Smooth muscle cell (in vitro differentiated cells): ENCODE results near the gene SMC6. TPM values are rescaled to one million over a fixed set of nuclear protein-coding genes. Genes with fewer than 3 reads are reported as not detected.

Experiments
- DNase-seq: peaks from one replicate; lab custom pipeline; 2025; ENCODE audit not compliant: unreplicated experiment; lab: John Stamatoyannopoulos, UW
- H2AFZ ChIP-seq: fragments of 200-600 bp; sonication (generic); 2 replicates; pipeline ENCODE4 v1.6.0; 2016; ENCODE audit warnings: antibody characterized with exemption, low read depth, mild to moderate bottlenecking
- H3F3A ChIP-seq: fragments of 200-600 bp; sonication (generic); 2 replicates; pipeline ENCODE4 v1.6.0; 2017; ENCODE audit warnings: antibody characterized with exemption, low read depth
- H3K27ac ChIP-seq: fragments of 200-600 bp; sonication (generic); 2 replicates; pipeline ENCODE4 v1.5.1; 2016; ENCODE audit warnings: low read depth, mild to moderate bottlenecking
- H3K27me3 ChIP-seq: fragments of 200-600 bp; sonication (generic); 2 replicates; pipeline ENCODE4 v1.6.1; 2016; ENCODE audit warnings: low read depth, mild to moderate bottlenecking
- H3K36me3 ChIP-seq: fragments of 200-600 bp; sonication (generic); 2 replicates; pipeline ENCODE4 v1.5.1; 2016; ENCODE audit warnings: low read depth
- H3K4me1 ChIP-seq: fragments of 200-600 bp; sonication (generic); 2 replicates; pipeline ENCODE4 v1.5.1; 2016; ENCODE audit warnings: low read depth
- H3K4me2 ChIP-seq: fragments of 200-600 bp; sonication (generic); 2 replicates; pipeline ENCODE4 v1.6.0; 2016; ENCODE audit warnings: mild to moderate bottlenecking
- H3K4me3 ChIP-seq: fragments of 200-600 bp; sonication (generic); 2 replicates; pipeline ENCODE4 v1.5.1; 2016; ENCODE audit warnings: mild to moderate bottlenecking
- H3K79me2 ChIP-seq: fragments of 200-600 bp; sonication (generic); 2 replicates; pipeline ENCODE4 v1.6.0; 2016; ENCODE audit warnings: low read depth, mild to moderate bottlenecking
- H3K9ac ChIP-seq: fragments of 200-600 bp; sonication (generic); 2 replicates; pipeline ENCODE4 v1.6.0; 2016; ENCODE audit warnings: low read depth
- H3K9me3 ChIP-seq: fragments of 200-600 bp; sonication (generic); replicated peaks from 2 replicates; pipeline ENCODE4 v1.5.1; 2016; ENCODE audit warnings: low read depth
- H4K20me1 ChIP-seq: fragments of 200-600 bp; sonication (generic); 2 replicates; pipeline ENCODE4 v1.6.0; 2016; ENCODE audit warnings: low read depth
- WGBS: methylation state at CpG from one replicate; pipeline ENCODE4 v1.1.7; 2016; ENCODE audit warnings: low lambda C conversion rate; 5-methylcytosine and 5-hydroxymethylcytosine counted together
- polyA plus RNA-seq: library from polyadenylated mRNA; unstranded; fragments of >200 nt; fragmentation: Nextera tagmentation; extraction: Ambion mirVana; gene quantifications from 2 replicates; pipeline ENCODE4 v1.2.1, GENCODE V29; 2016
- total RNA-seq: library from RNA; depleted of rRNA; stranded (reverse); fragments of >200 nt; gene quantifications from 2 replicates; pipeline ENCODE4 v1.2.3, GENCODE V29; 2014
- TF ChIP-seq, protein P1 (sequence below): fragments of 200-600 bp; sonication (generic); IDR thresholded peaks from 2 replicates; pipeline ENCODE4 v1.5.1; 2017; ENCODE audit warnings: borderline replicate concordance, mild to moderate bottlenecking, antibody characterized with exemption; ENCODE audit not compliant: insufficient read depth, poor library complexity, severe bottlenecking

The SMC6 gene
- total and polyA plus RNA-seq, 2 experiments from 2014 or later: 11.2 to 18.1 TPM

DNA sequence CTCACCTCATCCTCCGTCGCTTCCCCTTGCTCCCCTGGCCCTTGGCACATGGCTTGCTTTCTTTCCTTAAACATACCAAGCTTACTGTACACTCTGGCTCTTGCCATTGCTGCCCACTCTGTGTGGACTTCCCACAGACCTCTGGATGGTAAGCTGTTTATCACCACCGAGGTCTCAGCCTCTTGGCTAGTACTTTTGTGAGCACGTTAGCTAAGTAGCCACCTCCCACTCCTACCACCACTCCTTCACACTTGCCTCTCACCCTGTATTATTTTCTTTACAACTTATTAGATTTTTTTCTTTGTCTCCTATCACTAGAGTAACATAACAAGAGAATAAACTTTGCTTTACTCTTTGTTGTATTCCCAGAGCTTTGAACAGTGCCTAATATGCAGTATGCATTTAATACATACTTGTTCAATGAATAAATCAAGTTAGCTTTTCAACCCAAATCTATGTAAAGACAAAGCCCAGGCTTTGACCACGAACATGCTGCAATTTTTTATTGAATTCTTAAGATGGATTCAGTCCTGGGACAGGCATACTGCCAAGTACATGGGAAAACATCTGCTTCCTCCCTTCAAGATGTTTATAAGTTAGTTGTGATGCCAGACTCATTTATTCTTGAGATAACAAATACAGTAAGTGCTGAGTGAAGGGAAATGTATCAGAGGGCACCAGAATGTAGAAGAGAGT lies 37.7 kb upstream of the SMC6 start:
- Histone ChIP-seq H3K9me3 (no peaks in the 10 kb centered on the region), H3K79me2 (no peaks in the 10 kb centered on the region), H3K4me2 (peak overlapping the region; percentile 53), H4K20me1 (no peaks in the 10 kb centered on the region), H2AFZ (no peak overlapping the region), H3K36me3 (no peaks in the 10 kb centered on the region), H3K4me1 (peaks cover 13% of the 10 kb centered on the region), H3K27me3 (no peaks in the 10 kb centered on the region), H3F3A (peaks cover 18% of the 10 kb centered on the region), H3K4me3 (no peak overlapping the region), H3K9ac (no peak overlapping the region), H3K27ac (peak overlapping the region; percentile 42)
- DNase-seq: no peak
- TF ChIP-seq, protein P1, sequence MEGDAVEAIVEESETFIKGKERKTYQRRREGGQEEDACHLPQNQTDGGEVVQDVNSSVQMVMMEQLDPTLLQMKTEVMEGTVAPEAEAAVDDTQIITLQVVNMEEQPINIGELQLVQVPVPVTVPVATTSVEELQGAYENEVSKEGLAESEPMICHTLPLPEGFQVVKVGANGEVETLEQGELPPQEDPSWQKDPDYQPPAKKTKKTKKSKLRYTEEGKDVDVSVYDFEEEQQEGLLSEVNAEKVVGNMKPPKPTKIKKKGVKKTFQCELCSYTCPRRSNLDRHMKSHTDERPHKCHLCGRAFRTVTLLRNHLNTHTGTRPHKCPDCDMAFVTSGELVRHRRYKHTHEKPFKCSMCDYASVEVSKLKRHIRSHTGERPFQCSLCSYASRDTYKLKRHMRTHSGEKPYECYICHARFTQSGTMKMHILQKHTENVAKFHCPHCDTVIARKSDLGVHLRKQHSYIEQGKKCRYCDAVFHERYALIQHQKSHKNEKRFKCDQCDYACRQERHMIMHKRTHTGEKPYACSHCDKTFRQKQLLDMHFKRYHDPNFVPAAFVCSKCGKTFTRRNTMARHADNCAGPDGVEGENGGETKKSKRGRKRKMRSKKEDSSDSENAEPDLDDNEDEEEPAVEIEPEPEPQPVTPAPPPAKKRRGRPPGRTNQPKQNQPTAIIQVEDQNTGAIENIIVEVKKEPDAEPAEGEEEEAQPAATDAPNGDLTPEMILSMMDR: no peak
- WGBS: 49% methylated on average over 5 of the region's 5 CpGs

DNA sequence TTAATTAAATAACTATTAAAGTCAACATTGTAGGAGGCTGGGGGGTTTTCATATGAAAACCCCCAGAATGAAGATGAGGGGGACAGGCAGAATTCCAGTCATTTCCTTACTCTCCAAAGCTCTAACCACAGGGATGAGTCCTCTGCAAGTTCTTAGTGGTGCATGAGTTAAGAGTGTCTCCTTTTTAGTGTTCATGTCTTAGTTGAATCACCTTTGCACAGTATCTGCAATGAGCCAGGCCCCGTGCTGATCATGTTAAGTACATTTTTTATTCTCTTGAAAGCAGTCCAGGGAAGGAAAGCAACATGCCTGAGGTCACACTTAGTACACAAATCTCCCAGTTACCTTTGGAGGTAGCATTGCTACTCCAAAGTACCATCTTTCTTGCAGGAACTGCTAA lies 36.9 kb upstream of the SMC6 start:
- Histone ChIP-seq H3F3A (peaks cover 18% of the 10 kb centered on the region), H4K20me1 (no peaks in the 10 kb centered on the region), H3K36me3 (no peaks in the 10 kb centered on the region), H3K4me1 (peaks cover 13% of the 10 kb centered on the region), H3K27ac (no peak overlapping the region), H3K4me2 (peak overlapping the region; percentile 11), H3K4me3 (no peak overlapping the region), H2AFZ (no peak overlapping the region), H3K79me2 (no peaks in the 10 kb centered on the region), H3K27me3 (no peaks in the 10 kb centered on the region), H3K9ac (no peak overlapping the region), H3K9me3 (no peaks in the 10 kb centered on the region)
- no peak for DNase-seq
- 70% methylated on average over 1 of the region's 1 CpG for WGBS
- TF ChIP-seq, protein P1: no peak

GRCh38 chr2:17788773-17789172 lies 35.2 kb upstream of the SMC6 start:
- DNase-seq: no peak
- TF ChIP-seq, protein P1: no peak
- Histone ChIP-seq H3K4me1 (peaks cover 13% of the 10 kb centered on the region), H3K79me2 (no peaks in the 10 kb centered on the region), H2AFZ (peak overlapping the region; percentile 26), H3K27me3 (no peaks in the 10 kb centered on the region), H4K20me1 (no peaks in the 10 kb centered on the region), H3K36me3 (no peaks in the 10 kb centered on the region), H3F3A (peaks cover 18% of the 10 kb centered on the region), H3K4me2 (peak overlapping the region; percentile 59), H3K4me3 (no peak overlapping the region), H3K9me3 (no peaks in the 10 kb centered on the region), H3K27ac (no peak overlapping the region), H3K9ac (no peak overlapping the region)
- WGBS: 28% methylated on average over 4 of the region's 4 CpGs

DNA sequence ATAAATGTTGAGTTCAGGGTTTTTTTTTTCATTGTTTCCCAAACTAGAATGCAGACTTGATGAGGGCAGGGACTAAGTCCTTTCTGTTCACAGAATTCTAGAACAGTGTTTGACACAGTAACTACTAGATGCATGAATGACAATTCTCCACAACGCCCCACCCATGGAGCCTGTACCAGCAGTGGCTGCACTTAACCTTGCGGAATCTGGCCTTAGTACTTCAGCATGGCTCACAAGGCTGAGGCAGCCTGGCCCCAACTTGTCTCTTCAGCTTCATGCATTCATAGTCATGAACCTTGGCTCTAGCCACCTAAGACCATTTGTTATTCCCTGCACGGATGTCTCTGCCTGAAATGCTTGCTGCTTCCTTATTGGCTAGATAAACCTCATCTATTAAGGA lies 33.1 kb upstream of the SMC6 start:
- Histone ChIP-seq H4K20me1 (no peaks in the 10 kb centered on the region), H3K36me3 (no peaks in the 10 kb centered on the region), H3K79me2 (no peaks in the 10 kb centered on the region), H3K9ac (no peak overlapping the region), H3K4me3 (no peak overlapping the region), H3K27me3 (no peaks in the 10 kb centered on the region), H3F3A (peaks cover 13% of the 10 kb centered on the region), H3K4me1 (peaks cover 11% of the 10 kb centered on the region), H3K27ac (no peak overlapping the region), H3K9me3 (no peaks in the 10 kb centered on the region), H2AFZ (no peak overlapping the region), H3K4me2 (no peak overlapping the region)
- no peak for DNase-seq
- WGBS: 88% methylated on average over 3 of the region's 3 CpGs
- TF ChIP-seq, protein P1: no peak
